GM12801 (cell line): ENCODE results near the gene TBC1D12.

Experiments
- TF ChIP-seq, protein P1 (sequence below): IDR thresholded peaks from one replicate; pipeline ENCODE4 v1.5.1; 2011; ENCODE audit warnings: control low read depth; ENCODE audit not compliant: insufficient read length; ENCODE audit errors: extremely low read depth

TBC1D12 gene

DNA sequence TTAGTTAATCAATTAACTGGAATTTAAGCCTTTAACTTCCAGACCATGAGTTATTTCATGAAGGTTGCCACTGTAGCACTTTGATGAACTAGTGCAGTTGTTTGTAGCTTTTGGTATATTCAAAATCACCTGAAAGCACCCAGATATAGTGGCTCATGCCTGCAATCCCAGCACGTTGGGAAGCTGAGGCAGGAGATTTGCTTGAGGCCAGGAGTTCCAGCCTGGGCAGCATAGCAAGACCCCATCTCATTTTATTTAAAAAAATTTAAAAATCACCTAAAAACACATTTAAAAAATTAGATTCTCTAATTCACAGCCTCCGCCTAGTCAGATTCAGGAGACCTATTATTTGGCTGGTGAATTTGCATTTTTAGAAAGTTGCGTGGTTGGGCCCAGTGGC, 9.0 kb downstream of the TBC1D12 start:
- TF ChIP-seq, protein P1, sequence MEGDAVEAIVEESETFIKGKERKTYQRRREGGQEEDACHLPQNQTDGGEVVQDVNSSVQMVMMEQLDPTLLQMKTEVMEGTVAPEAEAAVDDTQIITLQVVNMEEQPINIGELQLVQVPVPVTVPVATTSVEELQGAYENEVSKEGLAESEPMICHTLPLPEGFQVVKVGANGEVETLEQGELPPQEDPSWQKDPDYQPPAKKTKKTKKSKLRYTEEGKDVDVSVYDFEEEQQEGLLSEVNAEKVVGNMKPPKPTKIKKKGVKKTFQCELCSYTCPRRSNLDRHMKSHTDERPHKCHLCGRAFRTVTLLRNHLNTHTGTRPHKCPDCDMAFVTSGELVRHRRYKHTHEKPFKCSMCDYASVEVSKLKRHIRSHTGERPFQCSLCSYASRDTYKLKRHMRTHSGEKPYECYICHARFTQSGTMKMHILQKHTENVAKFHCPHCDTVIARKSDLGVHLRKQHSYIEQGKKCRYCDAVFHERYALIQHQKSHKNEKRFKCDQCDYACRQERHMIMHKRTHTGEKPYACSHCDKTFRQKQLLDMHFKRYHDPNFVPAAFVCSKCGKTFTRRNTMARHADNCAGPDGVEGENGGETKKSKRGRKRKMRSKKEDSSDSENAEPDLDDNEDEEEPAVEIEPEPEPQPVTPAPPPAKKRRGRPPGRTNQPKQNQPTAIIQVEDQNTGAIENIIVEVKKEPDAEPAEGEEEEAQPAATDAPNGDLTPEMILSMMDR: no peak

DNA sequence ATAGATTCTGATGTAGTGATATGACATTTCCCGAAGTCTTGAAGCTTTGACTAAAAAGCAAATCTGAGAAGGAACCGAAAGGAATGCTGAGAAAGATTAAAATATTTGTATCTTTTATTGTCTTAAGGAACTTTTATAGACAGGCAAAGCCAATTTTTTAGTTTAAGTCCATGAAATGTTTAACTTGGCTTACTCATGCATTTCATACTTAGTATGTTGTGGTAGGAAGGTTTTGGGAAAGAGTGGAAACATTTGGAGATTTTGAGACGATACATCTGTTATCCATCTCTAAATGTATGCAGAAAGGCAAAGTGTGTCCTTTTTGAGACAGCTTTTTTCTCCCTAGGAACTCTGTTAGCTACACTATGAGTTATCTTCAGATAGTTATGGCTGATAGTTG, 10.1 kb downstream of the TBC1D12 start:
- TF ChIP-seq, protein P1: no peak

DNA sequence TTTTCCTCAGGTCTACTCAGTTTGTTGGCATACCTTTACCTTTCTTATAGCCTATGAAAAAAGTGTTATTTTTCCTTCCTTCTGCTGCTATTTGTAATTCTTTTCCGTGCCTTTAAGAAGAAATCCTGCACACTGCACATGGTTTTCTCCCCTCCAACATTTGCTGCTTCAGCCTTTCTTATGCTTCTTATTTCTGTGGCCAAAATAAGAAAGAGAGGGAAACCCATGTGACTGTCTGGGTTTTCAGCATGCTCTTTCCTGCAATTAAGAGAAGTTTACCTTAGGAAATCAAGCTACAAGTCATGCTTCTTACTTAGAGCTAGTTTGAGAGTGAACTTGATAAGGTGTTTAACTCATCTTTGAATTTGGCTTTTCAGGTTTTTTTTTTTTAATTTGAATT, 11.0 kb downstream of the TBC1D12 start:
- TF ChIP-seq, protein P1: no peak

DNA sequence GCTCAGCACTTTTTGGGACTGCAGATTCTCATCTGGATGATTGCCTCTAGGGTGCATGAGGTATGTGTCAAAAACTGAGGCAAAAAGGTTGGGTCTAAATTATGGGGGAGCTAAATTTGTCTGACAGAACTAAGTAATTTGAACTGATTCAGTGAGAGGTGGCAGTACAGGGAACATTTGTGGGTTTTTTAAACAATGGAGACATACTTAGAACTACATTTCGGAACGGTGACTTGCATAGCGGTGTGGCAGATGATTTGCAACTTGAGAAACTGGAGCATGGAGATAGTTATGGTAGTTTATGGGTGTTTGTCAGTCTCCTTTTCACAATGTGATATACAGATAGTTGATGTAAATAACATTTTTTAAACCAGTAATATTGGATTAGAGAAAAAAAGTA, 14.6 kb downstream of the TBC1D12 start:
- TF ChIP-seq, protein P1: no peak

DNA sequence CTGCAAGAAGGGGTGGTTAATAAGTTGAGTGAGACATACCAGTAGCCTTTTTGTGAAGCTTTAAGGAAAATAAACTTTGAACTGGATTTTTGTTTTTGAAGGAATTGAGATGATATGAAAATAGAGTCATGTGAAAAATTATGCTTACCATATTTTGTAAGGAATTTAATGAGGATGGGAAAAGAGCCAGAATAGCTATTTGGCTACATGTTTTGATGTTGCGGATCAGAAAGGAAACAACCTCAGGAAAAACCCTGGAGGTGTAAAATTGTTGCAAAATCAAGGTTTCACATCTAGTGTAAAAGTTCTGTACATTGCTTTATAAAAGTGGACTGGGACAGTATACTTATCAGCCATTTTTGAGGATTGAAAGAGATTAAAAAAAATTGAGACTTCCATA, 15.0 kb downstream of the TBC1D12 start:
- TF ChIP-seq, protein P1: no peak

DNA sequence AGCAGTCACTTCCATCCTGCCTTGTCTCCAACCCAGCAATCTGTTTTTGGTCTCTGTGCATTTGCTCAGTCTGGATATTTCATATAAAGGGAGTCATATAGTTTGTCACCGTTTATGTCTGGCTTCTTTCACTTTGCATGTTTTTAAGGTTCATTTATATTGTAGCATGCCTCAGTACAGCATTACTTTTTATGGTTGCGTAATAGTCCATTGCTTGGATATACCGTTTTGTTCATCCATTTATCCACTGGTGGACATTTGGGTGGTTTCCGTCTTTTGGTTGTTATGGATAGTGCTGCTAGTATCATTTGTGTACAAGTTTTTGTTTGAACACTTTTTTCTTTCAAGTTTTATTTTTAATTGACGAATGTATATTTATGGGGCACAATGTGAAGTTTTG, 18.2 kb downstream of the TBC1D12 start:
- TF ChIP-seq, protein P1: no peak

DNA sequence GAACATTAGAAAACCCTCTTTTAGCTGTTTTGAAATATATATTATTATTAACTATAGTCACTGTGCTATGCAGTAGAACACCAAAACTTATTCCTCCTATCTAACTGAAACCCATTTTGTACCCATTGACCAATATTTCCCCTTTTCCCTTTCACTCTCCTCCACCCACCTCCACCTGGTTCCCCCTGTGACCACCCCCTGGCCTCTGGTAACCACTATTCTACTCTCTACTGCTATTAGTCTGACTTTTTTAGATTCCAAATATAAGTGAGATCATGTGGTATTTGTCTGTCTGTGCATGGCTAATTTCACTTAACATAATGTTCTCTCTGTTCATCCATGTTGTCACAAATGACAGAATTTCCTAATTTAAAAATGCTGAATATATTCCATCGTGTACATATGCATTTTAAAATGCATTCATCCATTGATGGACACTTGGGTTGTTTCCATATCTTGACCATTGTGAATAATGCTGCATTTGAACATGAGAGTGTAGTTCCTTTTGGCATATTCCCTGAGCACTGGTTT, 18.7 kb downstream of the TBC1D12 start:
- TF ChIP-seq, protein P1: no peak

DNA sequence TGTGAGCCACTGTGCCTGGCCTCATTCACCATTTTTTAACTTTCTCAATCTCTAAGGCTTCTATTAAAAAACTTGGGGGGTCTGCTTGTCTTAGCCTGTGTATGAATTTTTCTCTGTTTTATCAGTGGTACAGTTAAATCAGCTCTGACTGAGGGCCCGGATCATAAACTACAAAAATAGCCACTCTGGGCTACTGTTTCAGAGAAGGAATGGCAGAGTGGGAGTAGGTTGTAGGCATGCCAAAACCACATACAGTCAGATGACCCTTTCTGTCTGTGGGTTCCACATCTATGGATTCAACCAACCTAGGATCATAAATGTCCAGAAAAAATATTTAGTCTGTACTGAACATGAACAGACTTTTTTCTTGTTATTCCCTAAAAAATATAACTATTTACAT, 21.3 kb downstream of the TBC1D12 start:
- TF ChIP-seq, protein P1: no peak
